ENCODE results near the gene TMEM234. TPM values are rescaled to one million over a fixed set of nuclear protein-coding genes. Genes with fewer than 3 reads are reported as not detected.
"Not testable (repeated sequence)": the region's sequence is repeated elsewhere in the genome, so short reads cannot be mapped to it uniquely, and the experiment has no call there.

TMEM234 gene
- 10 to 100 TPM; 18.5 to 23.7 (median 20.3) TPM for total RNA-seq (2021; fragmentation: NEBNext Ultra II Directional; extraction: Animal tissue kit (Norgen Biotek cat#: 25700))
- long read RNA-seq, transcript TMEM234-201 (5 exons, 1,082 nt): major isoform, 11 of 21 reads
- long read RNA-seq, partial matches to known transcripts: 2 of 21 reads
- long read RNA-seq, other reads (novel, unspliced or antisense): 6 of 21 reads

DNA sequence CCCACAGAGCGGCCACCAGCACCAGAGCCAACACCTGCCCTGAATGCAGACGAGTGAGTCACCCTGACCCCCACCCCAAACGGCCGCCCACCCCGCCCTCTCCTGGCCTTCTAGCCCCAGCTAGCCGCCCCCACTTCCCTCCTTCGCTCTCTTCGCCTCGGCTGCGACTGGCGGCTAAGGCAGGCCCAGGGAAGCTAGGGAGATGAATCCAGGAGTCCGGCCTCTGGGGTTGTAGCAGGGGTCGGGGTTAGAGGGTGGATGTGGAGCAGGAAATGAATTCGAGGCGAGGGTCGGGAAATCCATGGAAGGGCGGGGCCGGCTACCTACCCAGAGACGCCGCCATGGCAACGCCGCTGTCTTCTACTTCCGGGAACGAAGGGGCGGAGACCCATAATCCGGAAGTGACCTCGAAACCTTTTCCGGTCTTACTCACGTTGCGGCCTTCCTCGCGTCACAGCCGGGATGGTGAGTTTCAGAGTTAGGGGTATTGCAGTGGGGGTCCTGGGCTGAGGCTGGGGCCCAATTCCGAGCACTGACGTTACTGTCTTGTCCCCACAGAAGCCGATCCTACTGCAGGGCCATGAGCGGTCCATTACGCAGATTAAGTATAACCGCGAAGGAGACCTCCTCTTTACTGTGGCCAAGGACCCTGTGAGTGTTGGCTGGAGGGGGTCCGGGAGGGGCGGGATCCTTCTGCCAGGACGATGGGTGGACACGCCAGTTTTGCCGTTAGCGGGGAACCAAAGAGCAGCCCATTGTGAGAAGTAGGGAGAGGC, at the start of gene TMEM234, which contains the start of gene EIF3I:
TSS of gene TMEM234 (minus strand) at position 374 of the 776 bp plus-strand sequence. CDS start at position 343, 31 bp downstream.
TSS of gene EIF3I (plus strand) at position 428 of the 776 bp plus-strand sequence. CDS start at position 463, 35 bp downstream.
- Mint-ChIP-seq H3K4me1 (ENCODE audit: low read depth) (peaks cover 38% of the 10 kb centered on the region), H3K27me3 (ENCODE audit: insufficient read depth) (peaks cover 2% of the 10 kb centered on the region), H3K4me3 (peak within 1 kb of the TSS; percentile 97), H3K27ac (peak within 1 kb of the TSS; percentile 98), H3K36me3 (ENCODE audit: low read depth) (peaks cover 37% of the 10 kb centered on the region), H3K9me3 (no peaks in the 10 kb centered on the region)
- TF ChIP-seq CTCF (IDR thresholded peaks at IDR 0.05): no peak
- peak; percentile 87 for DNase-seq

GRCh38 chr1:32269744-32270143, 47.6 kb upstream of the TMEM234 start:
- peaks cover 19% of the 10 kb centered on the region for H3K27me3 Mint-ChIP-seq (ENCODE audit: insufficient read depth)

GRCh38 chr1:32266921-32267591, 44.9 kb upstream of the TMEM234 start:
- Mint-ChIP-seq H3K27ac (peak overlapping the region; percentile 87), H3K4me1 (ENCODE audit: low read depth) (peaks cover 11% of the 10 kb centered on the region)
- TF ChIP-seq CTCF (IDR thresholded peaks at IDR 0.05): no peak

More at GRCh38 chr1:32269744-32270143, 47.6 kb upstream of the TMEM234 start:
- no peak overlapping the region for H3K4me3 Mint-ChIP-seq
- no peaks in the 10 kb centered on the region for H3K36me3 Mint-ChIP-seq (ENCODE audit: low read depth)
- no peak for TF ChIP-seq CTCF (IDR thresholded peaks at IDR 0.05)
- H3K9me3 Mint-ChIP-seq: no peaks in the 10 kb centered on the region
- no peak overlapping the region for H3K27ac Mint-ChIP-seq
- no peak for DNase-seq
- H3K4me1 Mint-ChIP-seq (ENCODE audit: low read depth): peaks cover 16% of the 10 kb centered on the region

DNA sequence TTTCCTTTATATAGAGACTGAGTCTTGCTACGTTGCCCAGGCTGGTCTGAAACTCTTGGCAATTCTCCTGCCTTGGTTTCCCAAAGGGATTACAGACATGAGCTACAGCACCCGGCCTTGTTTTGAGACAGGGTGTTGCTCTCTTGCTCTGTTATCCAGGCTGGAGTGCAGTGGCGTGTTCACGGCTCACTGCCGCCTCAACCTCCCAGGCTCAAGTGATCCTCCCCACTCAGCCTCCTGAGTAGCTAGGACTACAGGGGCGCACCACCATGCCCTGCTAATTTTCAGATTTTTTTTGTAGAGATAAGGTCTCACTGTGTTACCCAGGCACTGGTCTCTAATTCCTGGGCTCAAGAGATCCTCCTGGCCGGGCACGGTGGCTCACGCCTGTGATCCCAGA, 43.7 kb upstream of the TMEM234 start:
- H3K36me3 Mint-ChIP-seq (ENCODE audit: low read depth): no peaks in the 10 kb centered on the region
- TF ChIP-seq CTCF (IDR thresholded peaks at IDR 0.05): no peak
- H3K27me3 Mint-ChIP-seq (ENCODE audit: insufficient read depth): peaks cover 2% of the 10 kb centered on the region; the same call in 1 of the 2 replicates
- H3K4me3 Mint-ChIP-seq: no peak overlapping the region
- H3K4me1 Mint-ChIP-seq (ENCODE audit: low read depth): peaks cover 11% of the 10 kb centered on the region
- H3K9me3 Mint-ChIP-seq: no peaks in the 10 kb centered on the region
- DNase-seq: no peak
- no peak overlapping the region for H3K27ac Mint-ChIP-seq

More at GRCh38 chr1:32266921-32267591, 44.9 kb upstream of the TMEM234 start:
- H3K4me3 Mint-ChIP-seq: peak overlapping the region; percentile 49; the same call in 1 of the 2 replicates
- DNase-seq: peak; percentile 47
- peaks cover 6% of the 10 kb centered on the region; the same call in 1 of the 2 replicates for H3K27me3 Mint-ChIP-seq (ENCODE audit: insufficient read depth)
- no peaks in the 10 kb centered on the region for H3K36me3 Mint-ChIP-seq (ENCODE audit: low read depth)
- no peaks in the 10 kb centered on the region for H3K9me3 Mint-ChIP-seq

- no peak for DNase-seq
- Mint-ChIP-seq H3K9me3 (no peaks in the 10 kb centered on the region), H3K27me3 (ENCODE audit: insufficient read depth) (peaks cover 7% of the 10 kb centered on the region; the same call in 1 of the 2 replicates), H3K4me1 (ENCODE audit: low read depth) (peaks cover 11% of the 10 kb centered on the region), H3K36me3 (ENCODE audit: low read depth) (no peaks in the 10 kb centered on the region), H3K27ac (no peak overlapping the region), H3K4me3 (no peak overlapping the region)
- TF ChIP-seq CTCF (IDR thresholded peaks at IDR 0.05): no peak
These were observed 41.6 kb upstream of the TMEM234 start for GRCh38 chr1:32263744-32264143.

GRCh38 chr1:32263236-32263593, 41.1 kb upstream of the TMEM234 start:
- H3K36me3 Mint-ChIP-seq (ENCODE audit: low read depth); H3K27me3 Mint-ChIP-seq (ENCODE audit: insufficient read depth); DNase-seq; H3K27ac Mint-ChIP-seq; H3K9me3 Mint-ChIP-seq; H3K4me3 Mint-ChIP-seq: not testable (repeated sequence)
- peaks cover 11% of the 10 kb centered on the region for H3K4me1 Mint-ChIP-seq (ENCODE audit: low read depth)

Data from HFFc6 (cell line).